ENCODE measurements around the gene CHMP6. TPM values are rescaled to one million over a fixed set of nuclear protein-coding genes. Genes with fewer than 3 reads are reported as not detected.

Gene CHMP6
- total and polyA plus RNA-seq, 4 experiments from 2014 or later: 36.7 to 48.7 (median 41.9) TPM

DNA sequence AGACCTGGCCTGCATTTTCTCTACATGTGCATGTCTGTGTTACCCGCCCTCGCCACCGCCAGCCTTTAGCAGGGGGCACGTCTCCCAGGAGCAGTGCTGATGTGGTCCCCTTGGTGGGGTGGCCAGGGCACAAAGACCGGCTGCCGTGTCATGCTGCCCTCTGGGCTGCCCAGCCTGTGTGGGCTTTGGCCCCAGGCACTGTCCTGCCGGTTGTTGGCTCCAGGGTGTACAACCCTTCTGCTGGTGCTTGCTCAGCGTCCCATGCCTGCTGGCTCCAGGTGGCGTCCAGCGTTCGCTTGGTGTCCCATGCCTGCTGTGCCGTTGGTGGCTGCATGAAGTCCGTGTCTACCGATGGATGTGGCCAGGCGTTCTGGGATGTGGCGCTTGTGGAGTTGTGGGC lies 47.5 kb downstream of the CHMP6 start:
- H3K27ac Mint-ChIP-seq: no peak overlapping the region
- no peak overlapping the region for H3K4me3 ChIP-seq (ENCODE audit: low read length in 2 of 2)
- H3K9me3 Mint-ChIP-seq: no peaks in the 10 kb centered on the region
- POLR2A ChIA-PET (ENCODE audit: partially characterized antibody): interaction anchor here (1.0 kb wide), 1 partner anchor 10 kb away, joined by 3 read pairs; no protein-coding TSS in a partner anchor
- H3K9me3 ChIP-seq (ENCODE audit: control insufficient read depth in 1 of 2, low read length in 2 of 2): no peaks in the 10 kb centered on the region
- no peaks in the 10 kb centered on the region for H3K27me3 ChIP-seq (ENCODE audit: insufficient read depth, low read length)
- H3K36me3 ChIP-seq (ENCODE audit: insufficient read depth, low read length): no peaks in the 10 kb centered on the region
- peak in 1 of 5 donors; percentile 19 for DNase-seq
- no peak overlapping the region for H3K27ac ChIP-seq (ENCODE audit: low read depth, low read length)
- CTCF ChIA-PET (ENCODE audit: partially characterized antibody): interaction anchor here (1.9 kb wide), 1 partner anchor 16 kb away, joined by 5 read pairs; no protein-coding TSS in a partner anchor
- no peak overlapping the region for H3K4me3 Mint-ChIP-seq
- H3K4me1 ChIP-seq (ENCODE audit: insufficient read depth, low read length): peaks cover 10% of the 10 kb centered on the region
- H3K4me1 Mint-ChIP-seq: peaks cover 3 to 17% (median 6%) of the 10 kb centered on the region in 4 donors
- peaks cover 0 to 6% of the 10 kb centered on the region in 2 donors for H3K27me3 Mint-ChIP-seq
- peaks cover 0 to 1% of the 10 kb centered on the region in 2 donors for H3K36me3 Mint-ChIP-seq
- intact Hi-C loops (cut with micrococcal nuclease): no loop called here

DNA sequence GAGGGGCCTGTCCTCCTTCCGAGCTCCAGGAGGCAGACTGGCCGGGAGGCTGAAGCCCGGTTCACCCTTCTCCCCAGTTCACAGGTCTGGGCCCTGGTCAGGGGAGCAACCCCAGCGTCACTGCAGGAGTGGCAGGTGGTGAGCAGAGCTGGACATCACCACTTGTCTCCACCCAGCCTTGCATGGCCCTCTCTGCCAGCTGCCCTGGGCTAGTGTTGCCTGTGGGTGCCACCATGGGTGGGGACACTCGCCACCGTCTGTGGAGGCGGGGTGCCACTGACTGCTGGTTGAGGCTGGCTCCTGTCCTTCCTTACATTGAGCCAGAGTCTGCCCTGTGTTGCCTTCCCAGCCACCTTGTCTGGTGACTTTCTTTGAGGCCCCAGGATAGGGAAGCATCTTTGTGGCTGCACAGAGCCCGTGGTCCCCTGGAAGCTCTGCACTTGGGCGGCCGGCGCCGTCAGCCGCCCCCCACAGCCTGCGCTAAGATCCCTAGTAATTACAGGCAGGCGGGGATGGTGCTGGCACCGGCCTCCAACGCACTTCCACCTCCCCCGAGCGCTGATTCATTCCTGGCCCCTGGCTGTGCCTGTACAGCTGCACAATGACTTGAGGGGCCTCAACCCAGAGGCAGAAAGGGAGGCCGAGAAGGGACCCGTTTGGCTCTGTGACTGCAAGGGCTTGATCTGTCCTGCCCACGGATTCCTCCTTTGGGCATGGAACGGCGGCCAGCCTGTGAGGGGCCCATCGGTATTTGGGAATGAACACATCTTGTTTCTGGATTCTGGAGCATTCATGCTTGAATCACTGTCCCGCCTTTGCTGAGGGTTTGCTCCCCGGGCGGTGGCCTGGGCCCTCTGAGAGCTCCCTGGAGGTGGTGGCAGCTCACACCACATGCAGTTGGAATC lies 48.5 kb downstream of the CHMP6 start:
- ChIA-PET CTCF (ENCODE audit: partially characterized antibody) (interaction anchor here (1.9 kb wide), 1 partner anchor 17 kb away, joined by 5 read pairs; no protein-coding TSS in a partner anchor), POLR2A (ENCODE audit: partially characterized antibody) (interaction anchor here (1.0 kb wide), 1 partner anchor 9 kb away, joined by 3 read pairs; no protein-coding TSS in a partner anchor)
- intact Hi-C loops (cut with micrococcal nuclease): no loop called here
- Mint-ChIP-seq H3K27me3 (peaks cover 0 to 5% of the 10 kb centered on the region in 2 donors), H3K4me1 (peaks cover 2 to 14% (median 4%) of the 10 kb centered on the region in 4 donors), H3K4me3 (no peak overlapping the region), H3K36me3 (no peaks in the 10 kb centered on the region), H3K27ac (no peak overlapping the region), H3K9me3 (no peaks in the 10 kb centered on the region)
- H3K27ac ChIP-seq (ENCODE audit: low read depth, low read length): no peak overlapping the region
- no peaks in the 10 kb centered on the region for H3K27me3 ChIP-seq (ENCODE audit: insufficient read depth, low read length)
- DNase-seq: peak in 1 of 5 donors; percentile 23
- no peak overlapping the region for H3K4me3 ChIP-seq (ENCODE audit: low read length in 2 of 2)
- no peaks in the 10 kb centered on the region for H3K36me3 ChIP-seq (ENCODE audit: insufficient read depth, low read length)
- peaks cover 7% of the 10 kb centered on the region for H3K4me1 ChIP-seq (ENCODE audit: insufficient read depth, low read length)
- no peaks in the 10 kb centered on the region for H3K9me3 ChIP-seq (ENCODE audit: control insufficient read depth in 1 of 2, low read length in 2 of 2)

DNA sequence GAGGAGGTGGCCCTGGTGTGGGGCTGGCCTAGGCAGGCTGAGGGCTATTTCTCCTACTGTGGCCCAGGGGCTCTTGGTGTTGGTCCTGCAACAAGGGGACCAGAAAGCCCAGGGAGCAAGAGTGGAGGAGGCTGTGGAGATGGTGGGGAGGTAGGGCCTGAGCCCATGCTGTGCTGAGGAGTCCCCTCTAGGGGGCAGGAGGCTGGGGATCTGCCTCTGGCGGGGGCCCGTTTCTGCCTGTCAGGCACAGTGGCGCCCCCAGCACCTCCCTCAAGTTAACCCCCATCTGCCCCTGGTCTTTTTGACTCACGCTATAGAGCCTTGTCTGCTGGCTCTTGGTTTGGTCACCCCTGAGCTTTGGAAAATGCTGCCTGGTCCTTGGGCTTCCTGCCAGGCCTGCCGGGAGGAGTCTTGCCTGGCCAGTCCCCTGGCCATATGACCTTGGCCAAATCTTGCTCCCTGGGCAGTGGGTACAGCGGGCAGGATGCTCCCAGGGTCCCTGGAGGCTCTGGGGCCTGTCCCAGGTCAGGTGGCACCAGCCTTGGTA lies 49.2 kb downstream of the CHMP6 start:
- H3K9me3 ChIP-seq (ENCODE audit: control insufficient read depth in 1 of 2, low read length in 2 of 2): no peaks in the 10 kb centered on the region
- CTCF ChIA-PET (ENCODE audit: partially characterized antibody): interaction anchor here (1.9 kb wide), 1 partner anchor 18 kb away, joined by 5 read pairs; no protein-coding TSS in a partner anchor
- H3K36me3 Mint-ChIP-seq: no peaks in the 10 kb centered on the region

DNA sequence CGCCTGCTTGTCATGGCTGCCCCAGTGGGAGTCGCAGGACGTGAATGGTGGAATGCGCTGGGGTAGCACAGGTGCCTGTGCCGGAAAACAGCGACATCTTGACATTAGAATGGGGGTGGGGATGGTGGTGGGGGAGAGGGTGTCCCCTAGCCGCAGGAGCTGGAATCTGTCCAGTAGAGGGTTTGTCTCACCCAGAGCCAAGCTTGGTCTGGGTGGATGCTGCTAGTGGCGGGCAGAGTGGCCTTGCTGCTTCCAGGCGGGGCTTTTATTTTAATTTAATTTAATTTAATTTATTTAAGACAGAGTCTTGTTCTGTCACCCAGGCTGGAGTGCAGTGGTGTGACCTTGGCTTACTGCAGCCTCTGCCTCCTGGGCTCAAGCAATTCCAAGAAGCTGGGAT lies 51.0 kb downstream of the CHMP6 start:
- Mint-ChIP-seq H3K9me3 (no peaks in the 10 kb centered on the region), H3K27me3 (peaks cover 0 to 2% of the 10 kb centered on the region in 2 donors), H3K27ac (no peak overlapping the region), H3K4me3 (no peak overlapping the region), H3K36me3 (no peaks in the 10 kb centered on the region), H3K4me1 (peaks cover 0 to 1% (median 0%) of the 10 kb centered on the region in 4 donors)
- no peaks in the 10 kb centered on the region for H3K9me3 ChIP-seq (ENCODE audit: control insufficient read depth in 1 of 2, low read length in 2 of 2)
- ChIA-PET CTCF (ENCODE audit: partially characterized antibody) (no interaction called here), POLR2A (ENCODE audit: partially characterized antibody) (no interaction called here)
- H3K27ac ChIP-seq (ENCODE audit: low read depth, low read length): no peak overlapping the region
- no peaks in the 10 kb centered on the region for H3K36me3 ChIP-seq (ENCODE audit: insufficient read depth, low read length)
- intact Hi-C loops (cut with micrococcal nuclease): no loop called here
- H3K4me1 ChIP-seq (ENCODE audit: insufficient read depth, low read length): no peaks in the 10 kb centered on the region
- no peaks in the 10 kb centered on the region for H3K27me3 ChIP-seq (ENCODE audit: insufficient read depth, low read length)
- no peak overlapping the region for H3K4me3 ChIP-seq (ENCODE audit: low read length in 2 of 2)
- DNase-seq: no peak

More for the DNA sequence above, 49.2 kb downstream of the CHMP6 start:
- peak in 1 of 5 donors; percentile 41 for DNase-seq
- POLR2A ChIA-PET (ENCODE audit: partially characterized antibody): no interaction called here
- Histone ChIP-seq H3K4me1 (ENCODE audit: insufficient read depth, low read length) (peaks cover 4% of the 10 kb centered on the region), H3K27ac (ENCODE audit: low read depth, low read length) (no peak overlapping the region), H3K4me3 (ENCODE audit: low read length in 2 of 2) (no peak overlapping the region), H3K27me3 (ENCODE audit: insufficient read depth, low read length) (no peaks in the 10 kb centered on the region), H3K36me3 (ENCODE audit: insufficient read depth, low read length) (no peaks in the 10 kb centered on the region)
- H3K9me3 Mint-ChIP-seq: no peaks in the 10 kb centered on the region
- peaks cover 0 to 4% of the 10 kb centered on the region in 2 donors for H3K27me3 Mint-ChIP-seq
- intact Hi-C loops (cut with micrococcal nuclease): no loop called here
- H3K27ac Mint-ChIP-seq: peak overlapping the region in 1 of 7 donors; percentile 75
- peaks cover 0 to 11% (median 2%) of the 10 kb centered on the region in 4 donors for H3K4me1 Mint-ChIP-seq
- H3K4me3 Mint-ChIP-seq: no peak overlapping the region

DNA sequence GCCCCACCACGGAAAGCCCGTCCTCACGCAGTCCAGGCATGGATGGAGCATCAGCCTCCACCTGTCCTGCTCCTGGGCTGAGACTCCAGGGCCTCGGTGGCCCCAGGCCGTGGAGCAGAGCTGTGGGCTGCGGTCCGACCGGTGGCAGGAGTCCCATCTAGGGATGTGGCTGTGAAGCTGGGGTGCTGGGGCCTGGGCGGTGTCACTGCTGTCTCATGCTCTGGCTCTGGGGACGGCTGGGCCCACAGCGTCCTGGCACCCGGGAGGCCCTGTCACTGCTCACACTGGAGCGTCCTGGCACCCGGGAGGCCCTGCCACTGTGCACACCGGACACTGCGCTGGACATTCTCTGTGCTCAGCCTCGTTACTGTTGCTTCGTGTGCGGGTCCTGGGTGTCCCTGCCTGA lies 51.7 kb downstream of the CHMP6 start:
- peaks cover 0 to 1% (median 0%) of the 10 kb centered on the region in 4 donors for H3K4me1 Mint-ChIP-seq
- no peaks in the 10 kb centered on the region for H3K9me3 Mint-ChIP-seq
- Histone ChIP-seq H3K4me3 (ENCODE audit: low read length in 2 of 2) (no peak overlapping the region), H3K4me1 (ENCODE audit: insufficient read depth, low read length) (no peaks in the 10 kb centered on the region), H3K27me3 (ENCODE audit: insufficient read depth, low read length) (no peaks in the 10 kb centered on the region), H3K27ac (ENCODE audit: low read depth, low read length) (no peak overlapping the region), H3K9me3 (ENCODE audit: control insufficient read depth in 1 of 2, low read length in 2 of 2) (no peaks in the 10 kb centered on the region), H3K36me3 (ENCODE audit: insufficient read depth, low read length) (no peaks in the 10 kb centered on the region)
- no peak overlapping the region for H3K4me3 Mint-ChIP-seq
- no peaks in the 10 kb centered on the region for H3K27me3 Mint-ChIP-seq
- ChIA-PET CTCF (ENCODE audit: partially characterized antibody) (interaction anchor here (1.3 kb wide), 1 partner anchor 20 kb away, joined by 4 read pairs; no protein-coding TSS in a partner anchor), POLR2A (ENCODE audit: partially characterized antibody) (no interaction called here)
- no peaks in the 10 kb centered on the region for H3K36me3 Mint-ChIP-seq
- peak overlapping the region in 1 of 7 donors; percentile 24 for H3K27ac Mint-ChIP-seq
- no peak for DNase-seq
- intact Hi-C loops (cut with micrococcal nuclease): no loop called here

DNA sequence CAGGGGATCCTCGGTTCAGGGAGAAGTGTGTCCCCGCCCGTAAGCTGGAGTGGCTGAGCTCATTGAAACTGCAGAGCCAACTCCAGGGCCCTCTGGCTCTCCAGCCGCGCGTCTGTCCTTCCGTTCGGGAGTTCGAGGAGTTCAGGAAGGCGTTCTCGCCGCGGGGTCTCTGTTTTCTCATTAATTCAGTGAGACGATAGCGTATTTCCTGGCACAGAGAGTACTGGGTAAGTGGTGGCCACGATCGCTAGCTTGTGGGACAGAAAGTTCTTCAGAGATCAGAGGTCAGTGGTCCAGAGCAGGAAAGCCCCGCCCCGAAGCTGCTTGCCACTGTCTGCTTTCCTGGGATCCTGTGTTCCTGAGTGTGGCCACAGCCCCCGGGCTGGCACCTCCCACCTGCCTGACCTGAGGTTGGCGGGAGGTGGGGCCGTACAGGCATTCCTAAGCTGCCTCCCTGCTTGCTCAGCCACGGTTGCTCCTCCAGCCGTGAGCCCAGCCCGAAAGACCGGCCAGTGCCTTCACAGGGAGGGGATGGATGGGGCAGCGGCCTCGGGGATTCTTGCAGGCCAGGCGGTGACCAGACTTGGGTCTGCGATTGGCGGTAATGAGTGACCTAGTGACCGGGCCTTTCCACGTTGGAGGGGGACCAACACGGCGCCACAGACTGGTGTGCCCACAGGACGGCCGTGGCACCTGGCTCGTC lies 52.2 kb downstream of the CHMP6 start:
- POLR2A ChIA-PET (ENCODE audit: partially characterized antibody): interaction anchor here (0.6 kb wide), 1 partner anchor 251 kb away, joined by 7 read pairs; no protein-coding TSS in a partner anchor
- intact Hi-C loops (cut with micrococcal nuclease): no loop called here
- H3K27ac ChIP-seq (ENCODE audit: low read depth, low read length): no peak overlapping the region

More for the DNA sequence above, 52.2 kb downstream of the CHMP6 start:
- H3K4me1 ChIP-seq (ENCODE audit: insufficient read depth, low read length): no peaks in the 10 kb centered on the region
- no peaks in the 10 kb centered on the region for H3K9me3 Mint-ChIP-seq
- CTCF ChIA-PET (ENCODE audit: partially characterized antibody): interaction anchor here (1.3 kb wide), 1 partner anchor 20 kb away, joined by 4 read pairs; no protein-coding TSS in a partner anchor
- H3K27ac Mint-ChIP-seq: peak overlapping the region in 1 of 7 donors; percentile 24
- H3K36me3 Mint-ChIP-seq: no peaks in the 10 kb centered on the region
- H3K4me3 Mint-ChIP-seq: no peak overlapping the region
- H3K4me3 ChIP-seq (ENCODE audit: low read length in 2 of 2): no peak overlapping the region
- H3K27me3 ChIP-seq (ENCODE audit: insufficient read depth, low read length): no peaks in the 10 kb centered on the region
- no peaks in the 10 kb centered on the region for H3K27me3 Mint-ChIP-seq
- H3K9me3 ChIP-seq (ENCODE audit: control insufficient read depth in 1 of 2, low read length in 2 of 2): no peaks in the 10 kb centered on the region
- no peaks in the 10 kb centered on the region for H3K36me3 ChIP-seq (ENCODE audit: insufficient read depth, low read length)
- DNase-seq: no peak
- H3K4me1 Mint-ChIP-seq: peaks cover 0 to 1% (median 0%) of the 10 kb centered on the region in 4 donors
